ENCODE results near the gene HLX.

The HLX gene

DNA sequence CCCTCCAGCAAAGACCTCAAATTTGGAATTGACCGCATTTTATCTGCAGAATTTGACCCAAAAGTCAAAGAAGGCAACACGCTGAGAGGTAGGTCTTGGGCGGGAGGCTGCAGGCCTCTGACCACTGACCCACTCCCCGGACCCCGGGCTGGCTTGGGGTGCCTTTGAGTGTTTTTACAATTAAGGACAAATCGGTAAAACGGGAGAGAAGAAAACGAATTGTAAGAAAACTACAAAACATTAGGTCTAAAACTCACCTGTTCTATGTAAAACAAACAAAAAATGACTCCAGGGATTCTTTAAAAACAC, 1.1 kb downstream of the HLX start:
- Histone ChIP-seq H3K27me3 (ENCODE audit: low read depth, low read length) (peaks cover 21% of the 10 kb centered on the region), H3K36me3 (replicated peaks; ENCODE audit: low read depth, low read length) (no peaks in the 10 kb centered on the region), H3K79me2 (ENCODE audit: low read length) (no peaks in the 10 kb centered on the region), H3K4me2 (ENCODE audit: low read length) (peak overlapping the region; percentile 94), H2AFZ (ENCODE audit: low read depth, low read length) (no peak overlapping the region), H3K4me3 (ENCODE audit: low read length) (peak overlapping the region; percentile 76), H3K9me3 (ENCODE audit: insufficient read depth, low read length) (no peaks in the 10 kb centered on the region), H3K27ac (ENCODE audit: low read length) (no peak overlapping the region), H4K20me1 (ENCODE audit: insufficient read depth, low read length) (no peaks in the 10 kb centered on the region), H3K4me1 (ENCODE audit: low read length) (peaks cover 27% of the 10 kb centered on the region), H3K9ac (ENCODE audit: low read length) (no peak overlapping the region; the same call in 1 of the 2 replicates)
- no peak for TF ChIP-seq EZH2phosphoT487 (IDR thresholded peaks at IDR 0.05; ENCODE audit: low read depth)
- TF ChIP-seq, protein P1, sequence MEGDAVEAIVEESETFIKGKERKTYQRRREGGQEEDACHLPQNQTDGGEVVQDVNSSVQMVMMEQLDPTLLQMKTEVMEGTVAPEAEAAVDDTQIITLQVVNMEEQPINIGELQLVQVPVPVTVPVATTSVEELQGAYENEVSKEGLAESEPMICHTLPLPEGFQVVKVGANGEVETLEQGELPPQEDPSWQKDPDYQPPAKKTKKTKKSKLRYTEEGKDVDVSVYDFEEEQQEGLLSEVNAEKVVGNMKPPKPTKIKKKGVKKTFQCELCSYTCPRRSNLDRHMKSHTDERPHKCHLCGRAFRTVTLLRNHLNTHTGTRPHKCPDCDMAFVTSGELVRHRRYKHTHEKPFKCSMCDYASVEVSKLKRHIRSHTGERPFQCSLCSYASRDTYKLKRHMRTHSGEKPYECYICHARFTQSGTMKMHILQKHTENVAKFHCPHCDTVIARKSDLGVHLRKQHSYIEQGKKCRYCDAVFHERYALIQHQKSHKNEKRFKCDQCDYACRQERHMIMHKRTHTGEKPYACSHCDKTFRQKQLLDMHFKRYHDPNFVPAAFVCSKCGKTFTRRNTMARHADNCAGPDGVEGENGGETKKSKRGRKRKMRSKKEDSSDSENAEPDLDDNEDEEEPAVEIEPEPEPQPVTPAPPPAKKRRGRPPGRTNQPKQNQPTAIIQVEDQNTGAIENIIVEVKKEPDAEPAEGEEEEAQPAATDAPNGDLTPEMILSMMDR (IDR thresholded peaks at IDR 0.05; ENCODE audit: low read depth, low read length) = no peak

DNA sequence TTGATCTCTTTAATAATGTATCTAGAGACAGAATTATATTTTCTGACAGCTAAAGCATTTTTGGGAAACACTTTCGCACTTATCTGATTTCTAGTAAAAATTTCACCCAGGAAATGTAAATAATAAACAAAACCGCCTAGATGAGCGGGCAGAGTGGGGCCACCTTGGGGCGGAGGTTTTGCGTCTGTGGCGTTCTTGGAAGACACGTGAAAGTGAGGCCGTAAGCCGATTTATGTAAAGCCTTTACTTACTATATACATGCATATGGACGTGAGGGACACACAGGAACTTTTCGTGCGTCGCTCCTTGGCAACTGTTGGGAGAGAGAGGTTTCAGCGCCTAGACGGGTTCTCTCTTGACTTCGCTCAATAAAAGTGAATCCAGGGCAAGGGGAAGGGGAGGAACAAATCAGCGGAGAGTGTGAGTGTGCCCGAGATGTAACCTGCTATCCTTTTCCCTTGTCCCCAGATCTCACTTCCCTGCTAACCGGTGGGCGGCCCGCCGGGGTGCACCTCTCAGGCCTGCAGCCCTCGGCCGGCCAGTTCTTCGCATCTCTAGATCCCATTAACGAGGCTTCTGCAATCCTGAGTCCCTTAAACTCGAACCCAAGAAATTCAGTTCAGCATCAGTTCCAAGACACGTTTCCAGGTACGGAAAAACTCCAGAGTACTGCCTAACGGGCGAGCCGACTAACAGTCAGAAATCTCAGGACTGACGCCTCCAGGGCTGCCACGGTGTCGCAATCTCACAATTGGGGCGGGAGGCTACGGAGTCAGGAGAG, 1.7 kb downstream of the HLX start:
- no peak overlapping the region for H3K4me3 ChIP-seq (ENCODE audit: low read length)
- H3K27ac ChIP-seq (ENCODE audit: low read length) = no peak overlapping the region

DNA sequence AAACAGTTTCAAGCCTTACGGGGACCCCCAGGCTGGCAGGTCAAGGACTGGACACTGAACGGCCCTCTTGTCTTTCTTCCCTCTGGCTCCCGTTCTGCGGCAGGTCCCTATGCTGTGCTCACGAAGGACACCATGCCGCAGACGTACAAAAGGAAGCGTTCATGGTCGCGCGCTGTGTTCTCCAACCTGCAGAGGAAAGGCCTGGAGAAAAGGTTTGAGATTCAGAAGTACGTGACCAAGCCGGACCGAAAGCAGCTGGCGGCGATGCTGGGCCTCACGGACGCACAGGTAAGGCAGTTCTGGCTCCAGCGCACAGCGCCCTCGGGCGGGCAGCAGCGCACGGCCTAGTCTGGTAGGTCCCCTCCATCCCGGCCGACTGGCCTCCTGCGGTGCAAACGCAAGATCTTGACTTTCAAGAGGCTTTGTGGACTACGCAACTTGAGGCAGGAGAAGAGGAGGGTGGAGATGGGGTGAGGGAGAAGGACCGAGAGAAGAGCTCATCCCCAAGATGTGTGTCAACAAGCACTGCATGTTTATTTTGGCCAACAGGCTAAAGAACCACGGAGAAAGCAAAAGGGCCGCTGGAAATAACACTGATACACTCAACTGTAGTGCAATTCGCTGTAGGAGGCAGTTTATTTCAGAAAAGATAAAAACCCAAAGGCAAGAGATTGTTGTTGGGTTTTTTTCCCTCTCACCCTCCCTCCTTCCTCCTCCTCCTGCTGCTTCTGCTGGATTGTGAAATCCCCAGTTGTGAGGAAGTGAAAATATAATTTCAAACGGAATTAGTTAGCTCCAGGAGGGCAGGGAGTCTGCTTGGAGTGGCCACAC, 3.0 kb downstream of the HLX start:
- TF ChIP-seq, protein P1 (IDR thresholded peaks at IDR 0.05; ENCODE audit: low read depth, low read length) = no peak
- no peak for TF ChIP-seq EZH2phosphoT487 (IDR thresholded peaks at IDR 0.05; ENCODE audit: low read depth)
- Histone ChIP-seq H3K36me3 (replicated peaks; ENCODE audit: low read depth, low read length) (no peaks in the 10 kb centered on the region), H3K9ac (ENCODE audit: low read length) (no peak overlapping the region), H3K27me3 (ENCODE audit: low read depth, low read length) (peaks cover 11% of the 10 kb centered on the region), H3K4me3 (ENCODE audit: low read length) (no peak overlapping the region), H3K4me1 (ENCODE audit: low read length) (peaks cover 24% of the 10 kb centered on the region), H3K79me2 (ENCODE audit: low read length) (no peaks in the 10 kb centered on the region), H3K9me3 (ENCODE audit: insufficient read depth, low read length) (no peaks in the 10 kb centered on the region), H2AFZ (ENCODE audit: low read depth, low read length) (no peak overlapping the region), H4K20me1 (ENCODE audit: insufficient read depth, low read length) (no peaks in the 10 kb centered on the region), H3K4me2 (ENCODE audit: low read length) (no peak overlapping the region), H3K27ac (ENCODE audit: low read length) (no peak overlapping the region)

More for the DNA sequence above, 1.7 kb downstream of the HLX start:
- Histone ChIP-seq H3K4me2 (ENCODE audit: low read length) (no peak overlapping the region), H3K9ac (ENCODE audit: low read length) (no peak overlapping the region), H3K27me3 (ENCODE audit: low read depth, low read length) (peaks cover 15% of the 10 kb centered on the region), H3K36me3 (replicated peaks; ENCODE audit: low read depth, low read length) (no peaks in the 10 kb centered on the region), H2AFZ (ENCODE audit: low read depth, low read length) (no peak overlapping the region), H3K79me2 (ENCODE audit: low read length) (no peaks in the 10 kb centered on the region), H4K20me1 (ENCODE audit: insufficient read depth, low read length) (no peaks in the 10 kb centered on the region), H3K4me1 (ENCODE audit: low read length) (peaks cover 27% of the 10 kb centered on the region), H3K9me3 (ENCODE audit: insufficient read depth, low read length) (no peaks in the 10 kb centered on the region)
- TF ChIP-seq EZH2phosphoT487 (IDR thresholded peaks at IDR 0.05; ENCODE audit: low read depth) = no peak
- TF ChIP-seq, protein P1 (IDR thresholded peaks at IDR 0.05; ENCODE audit: low read depth, low read length) = no peak
